Vagina (tissue), 2 donors: ENCODE measurements around the gene FAM200A.

Experiments
- CTCF ChIP-seq, 3 experiments: fragments of 450-650 bp in 2 of 3; fragments of 200-600 bp in 1 of 3; sonication (generic) in 1 of 3; IDR thresholded peaks; one replicate each; pipeline ENCODE4 v1.5.1; 2017 to 2019; ENCODE audit warnings: antibody characterized with exemption in 3 of 3, mild to moderate bottlenecking in 2 of 3, moderate library complexity in 2 of 3
- POLR2A ChIP-seq, 2 donors: fragments of 450-650 bp; IDR thresholded peaks; one replicate each; pipeline ENCODE4 v1.6.1; 2017; ENCODE audit warnings: antibody characterized with exemption in 2 of 2, mild to moderate bottlenecking in 2 of 2, moderate library complexity in 2 of 2
- POLR2AphosphoS5 ChIP-seq, 2 donors: sonication (generic); formaldehyde crosslinking; IDR thresholded peaks; one replicate each; pipeline ENCODE4 v1.9.0; 2017; ENCODE audit warnings: antibody characterized with exemption in 2 of 2, mild to moderate bottlenecking in 2 of 2, low read depth in 1 of 2; ENCODE audit not compliant: insufficient read depth in 1 of 2

GRCh38 chr7:99504603-99505323 is 47.2 kb downstream of the FAM200A start, which contains the start of gene ZKSCAN5:
- peak; percentile 82 to 83 for TF ChIP-seq POLR2AphosphoS5 (IDR thresholded peaks at IDR 0.05; ENCODE audit: insufficient read depth in 1 of 2, low read depth in 1 of 2)
- TF ChIP-seq CTCF (IDR thresholded peaks at IDR 0.05), result no peak
- no peak for TF ChIP-seq POLR2A (IDR thresholded peaks at IDR 0.05)
